ENCODE data around the gene C9orf152.
"Not testable (repeated sequence)": the region's sequence is repeated elsewhere in the genome, so short reads cannot be mapped to it uniquely, and the experiment has no call there.

C9orf152 gene

DNA sequence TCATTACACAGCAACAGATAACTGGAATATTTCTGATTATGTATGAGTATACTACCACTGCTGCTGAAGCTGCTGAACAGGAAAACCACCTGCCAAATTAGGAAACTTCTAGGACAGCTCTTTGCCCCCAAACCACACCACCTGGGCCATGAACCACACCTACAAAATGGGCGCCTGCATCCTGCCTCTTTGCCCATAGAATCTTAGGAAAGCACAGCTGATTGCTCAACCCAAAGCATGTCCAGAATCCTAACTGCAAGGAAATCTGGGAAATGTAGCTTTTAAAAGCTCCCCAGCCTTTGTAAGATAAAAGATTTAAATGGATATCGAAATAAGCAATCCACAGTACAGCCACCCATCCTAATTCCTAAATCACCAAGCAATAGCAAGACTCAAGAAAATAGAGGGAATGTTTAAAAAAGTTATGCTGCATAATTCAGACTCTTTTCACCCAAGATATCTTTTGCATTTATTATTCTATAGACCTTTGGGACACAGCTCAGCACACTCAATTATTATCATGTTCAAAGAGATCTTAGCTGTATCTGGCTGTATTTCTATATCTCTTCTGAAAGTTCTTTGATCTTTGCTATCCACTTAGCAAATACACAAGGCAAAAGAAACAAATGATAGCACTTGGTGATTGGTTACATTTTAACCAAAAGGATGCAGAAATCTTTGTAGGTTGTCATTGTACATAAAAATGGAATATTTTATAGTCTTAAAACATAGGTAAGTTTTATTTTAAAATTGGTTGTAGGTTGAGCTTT lies 6.8 kb upstream of the C9orf152 start:
- DNase-seq, result no peak

DNA sequence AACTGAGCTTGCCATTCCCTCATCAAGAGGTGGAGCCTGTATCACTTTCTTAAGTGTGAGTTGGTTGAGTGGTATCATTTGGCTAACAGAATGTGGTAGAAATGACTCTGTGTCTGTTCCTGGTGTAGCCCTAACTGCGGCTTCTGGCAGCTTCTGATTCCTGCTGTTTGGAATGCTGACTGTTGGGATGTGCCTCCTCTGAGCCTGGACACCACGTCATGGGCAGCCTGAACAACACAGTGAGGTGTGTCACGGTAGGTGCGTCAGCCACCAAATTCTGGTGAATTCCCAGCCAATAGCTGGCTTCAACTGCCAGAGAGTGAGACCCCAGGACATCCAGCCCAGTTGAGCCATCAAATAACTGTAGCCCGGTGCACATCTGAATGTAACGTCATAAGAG lies 6.1 kb upstream of the C9orf152 start:
- DNase-seq, result peak; percentile 20

DNA sequence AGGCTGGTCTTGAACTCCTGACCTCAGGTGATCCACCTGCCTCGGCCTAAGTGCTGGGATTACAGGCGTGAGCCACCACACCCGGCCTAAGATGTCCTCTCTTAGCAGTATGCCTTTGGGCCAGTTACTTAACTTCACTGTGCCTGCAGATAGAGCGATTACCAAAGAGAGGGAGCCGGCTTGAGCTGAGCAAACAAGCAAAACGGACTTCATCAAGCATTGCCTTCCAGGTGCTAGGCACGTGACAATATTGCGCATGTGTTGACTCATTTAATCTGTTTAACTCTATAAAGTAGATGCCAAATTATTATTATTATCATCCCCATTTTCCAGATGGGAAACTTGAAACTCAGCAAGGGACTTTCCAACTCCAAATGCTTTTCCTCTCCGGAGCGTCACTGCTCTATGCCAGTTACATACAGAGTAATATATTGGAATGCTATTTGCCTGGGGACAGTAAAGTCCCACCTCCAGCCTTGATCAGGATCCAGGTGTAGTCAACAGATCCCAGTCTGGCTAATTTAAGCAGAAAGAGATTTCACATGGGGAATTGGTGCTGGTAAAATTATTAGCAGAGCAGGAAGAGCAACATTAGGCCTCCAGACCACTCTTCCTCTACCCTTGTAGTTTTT lies 5.6 kb upstream of the C9orf152 start:
- DNase-seq, result no peak

- DNase-seq, result no peak
Measured at GRCh38 chr9:110207071-110207641, 803 bp downstream of the C9orf152 start.

- DNase-seq, result no peak
Measured at GRCh38 chr9:110206389-110206788, 1.6 kb downstream of the C9orf152 start.

- not testable (repeated sequence) for DNase-seq
Measured at GRCh38 chr9:110205612-110206011, 2.3 kb downstream of the C9orf152 start.

DNA sequence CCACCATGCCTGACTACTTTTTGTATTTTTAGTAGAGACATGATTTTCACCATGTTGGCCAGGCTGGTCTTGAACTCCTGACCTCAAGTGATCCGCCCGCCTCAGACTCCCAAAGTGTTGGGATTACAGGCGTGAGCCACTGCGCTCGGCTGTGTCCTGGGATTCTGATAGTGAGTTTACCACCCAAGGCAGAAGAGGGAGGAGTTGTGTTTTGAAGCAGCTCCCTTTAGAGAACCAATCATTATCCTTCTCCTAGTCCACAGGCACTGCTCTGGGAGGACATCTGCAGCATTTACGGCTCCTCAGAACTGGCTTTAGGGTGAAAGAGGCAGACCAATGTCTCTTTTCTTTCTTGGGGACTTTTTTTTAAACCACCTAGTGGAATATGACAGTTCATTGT lies 5.7 kb downstream of the C9orf152 start:
- DNase-seq, result no peak

DNA sequence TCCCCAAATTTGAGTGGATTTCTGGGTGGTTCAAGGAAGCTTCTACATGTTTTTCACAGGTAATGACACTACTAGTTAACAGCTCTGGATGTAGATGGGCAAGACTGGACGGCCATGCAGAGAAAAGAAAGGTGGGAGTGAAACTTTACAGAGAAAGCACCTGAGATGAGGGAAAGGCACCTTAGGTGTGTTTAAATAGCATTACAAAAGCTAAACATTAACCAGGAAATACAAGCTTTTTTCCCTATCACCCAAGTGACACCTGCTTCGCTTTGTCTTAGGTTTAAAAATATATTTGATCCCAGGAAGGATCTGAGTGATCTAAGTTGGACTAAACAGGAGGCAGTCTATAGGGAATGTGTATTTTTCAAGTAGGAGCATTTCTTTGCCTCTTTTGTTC lies 8.3 kb downstream of the C9orf152 start:
- DNase-seq, result no peak

GRCh38 chr9:110198357-110198756 lies 9.6 kb downstream of the C9orf152 start:
- DNase-seq, result no peak

DNA sequence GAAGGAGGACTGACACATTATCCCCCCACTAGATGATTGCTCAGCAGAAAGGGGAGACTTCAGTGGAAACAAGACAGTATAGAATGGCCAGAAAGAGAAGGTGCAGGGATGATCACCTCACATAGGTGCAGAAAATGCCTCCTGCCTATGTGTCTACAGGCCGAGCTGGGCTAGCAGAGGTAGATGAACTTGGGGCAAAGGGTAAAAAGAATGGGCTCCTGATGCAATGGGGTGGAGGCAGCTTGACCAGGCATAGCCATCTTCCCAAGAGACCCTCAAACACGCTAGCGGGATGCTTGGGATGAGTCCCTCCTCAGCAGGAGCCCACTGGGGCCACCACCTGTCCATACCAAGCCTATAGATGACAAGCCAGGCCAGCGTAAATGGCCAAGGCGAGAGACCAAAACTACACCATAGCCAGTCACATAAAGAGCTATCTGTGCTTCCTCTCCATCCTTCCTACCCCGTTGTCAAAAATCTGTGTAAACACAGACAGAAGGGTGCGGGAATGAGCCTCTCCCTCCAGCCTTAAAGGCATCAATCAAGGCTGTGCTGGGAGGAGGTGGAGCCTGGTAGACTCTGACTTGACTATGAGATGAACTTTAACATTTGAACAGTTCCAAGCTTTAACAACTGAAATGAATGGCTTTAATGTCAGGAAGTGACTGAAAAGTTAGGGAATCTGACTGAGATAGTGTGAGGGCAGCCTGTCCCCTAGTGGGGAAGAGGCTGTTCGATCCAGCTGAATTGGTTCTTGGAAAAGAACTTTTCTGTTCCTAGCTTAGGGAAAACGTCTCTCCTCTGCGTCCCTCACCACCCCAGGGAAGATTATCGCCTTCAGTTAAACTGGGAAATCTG lies 10.4 kb downstream of the C9orf152 start:
- DNase-seq, result peak; percentile 26

- not testable (repeated sequence) for DNase-seq
Measured at GRCh38 chr9:110196084-110196499, 11.9 kb downstream of the C9orf152 start.

DNA sequence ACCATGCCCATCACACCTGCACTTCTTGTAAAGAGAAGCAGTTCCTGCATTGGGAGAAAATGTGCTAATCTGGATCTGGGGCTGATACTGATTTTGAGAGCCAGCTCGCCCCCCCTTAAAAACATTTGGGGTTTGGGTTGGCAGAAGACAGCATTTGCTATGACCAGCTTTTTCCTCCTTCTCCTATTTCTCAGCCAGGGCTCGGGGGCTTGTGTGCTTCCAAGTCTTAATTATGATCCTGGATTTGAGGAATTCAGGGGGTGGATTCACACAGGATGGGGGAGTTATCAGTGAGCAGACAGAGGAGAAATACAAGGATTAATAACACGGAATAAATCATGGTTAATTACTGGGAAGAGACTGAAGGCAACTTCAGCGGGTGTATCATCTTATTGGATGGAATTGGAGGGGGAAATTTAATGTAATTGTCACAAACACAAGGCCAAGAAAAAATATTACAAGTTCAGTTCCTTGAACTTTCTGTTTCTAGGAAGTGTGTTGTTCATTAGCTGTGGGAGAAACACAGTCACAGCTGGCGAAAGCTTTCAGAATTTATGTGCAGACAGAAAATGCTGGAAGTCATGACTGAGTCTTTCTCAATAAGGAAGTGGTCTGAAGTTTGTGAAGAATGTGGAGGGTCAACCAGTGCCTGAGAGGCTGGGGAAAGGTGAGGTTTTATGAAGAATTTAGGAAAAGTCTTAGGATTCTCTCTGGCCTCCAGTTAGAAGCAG lies 15.3 kb downstream of the C9orf152 start:
- DNase-seq, result peak; percentile 98

- no peak for DNase-seq
Measured at GRCh38 chr9:110191615-110192014, 16.3 kb downstream of the C9orf152 start.

GRCh38 chr9:110189559-110190320 lies 18.2 kb downstream of the C9orf152 start:
- DNase-seq, result no peak

DNA sequence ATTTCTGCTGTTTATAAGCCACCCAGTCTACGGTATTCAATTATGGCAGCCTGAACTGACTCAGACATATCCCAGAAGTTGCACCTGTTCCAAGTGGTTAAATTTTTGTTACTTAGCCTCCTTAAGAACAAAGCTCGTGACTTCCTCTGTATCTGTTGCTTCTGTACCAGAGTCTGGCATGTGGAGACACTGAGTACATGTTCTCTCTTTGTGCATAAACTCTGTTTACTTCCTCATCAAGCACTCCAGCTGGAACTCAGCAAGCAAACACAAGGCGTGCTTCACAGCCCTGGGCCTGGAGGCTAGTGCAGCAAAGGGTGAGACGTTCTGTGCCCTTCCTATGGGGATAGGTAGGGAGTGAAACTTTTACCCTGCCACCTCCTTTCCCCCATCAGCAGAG lies 19.0 kb downstream of the C9orf152 start:
- no peak for DNase-seq

DNA sequence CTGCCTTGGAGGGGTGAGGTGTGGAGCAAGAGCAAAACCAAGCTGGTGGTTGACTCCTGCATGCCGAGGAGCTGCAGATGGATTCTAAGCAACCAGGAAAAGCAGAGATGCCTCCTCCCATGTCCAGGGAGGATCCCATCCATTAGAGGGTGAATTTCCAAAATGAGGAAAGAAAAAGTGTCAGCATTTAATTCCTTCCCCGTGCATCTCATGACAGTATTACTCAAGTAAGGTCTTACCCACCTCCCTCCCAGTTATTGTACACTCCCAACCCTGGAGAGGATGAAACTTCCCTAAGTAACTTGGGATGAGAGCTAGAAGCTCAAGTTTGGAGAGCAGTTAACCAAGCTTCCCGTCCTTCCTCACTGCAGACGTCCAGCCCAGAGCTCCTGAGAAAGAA lies 19.9 kb downstream of the C9orf152 start:
- DNase-seq, result no peak

- DNase-seq, result no peak
Measured at GRCh38 chr9:110187126-110187525, 20.8 kb downstream of the C9orf152 start.

- no peak for DNase-seq
Measured at GRCh38 chr9:110186254-110186653, 21.7 kb downstream of the C9orf152 start.

DNA sequence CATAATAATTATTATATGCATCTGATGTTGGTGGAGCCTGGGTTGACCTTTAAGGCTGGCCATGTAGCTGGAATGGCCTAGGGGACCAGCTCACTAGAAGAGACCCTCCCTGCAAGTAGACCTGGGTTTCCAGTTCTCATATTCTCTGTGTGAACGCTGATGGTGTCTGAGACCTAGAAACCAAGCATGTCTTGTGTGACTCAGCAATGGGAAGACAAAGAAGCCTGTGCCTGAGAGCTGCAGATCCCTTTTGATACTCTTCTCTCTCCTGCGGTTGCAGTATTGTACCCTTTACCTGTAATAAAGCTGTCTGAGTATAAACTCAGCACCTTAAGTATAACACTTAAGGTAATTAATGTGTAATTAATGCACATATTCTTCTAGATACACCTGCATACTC lies 22.2 kb downstream of the C9orf152 start:
- DNase-seq, result no peak

GRCh38 chr9:110183208-110184145 lies 24.5 kb downstream of the C9orf152 start:
- peak; percentile 69 for DNase-seq

Data from fibroblast of skin of abdomen (primary cell).